Adrenal gland (tissue), 12 donors: ENCODE measurements around the gene POLE2. TPM values are rescaled to one million over a fixed set of nuclear protein-coding genes. Genes with fewer than 3 reads are reported as not detected.
"Not testable (repeated sequence)": the region's sequence is repeated elsewhere in the genome, so short reads cannot be mapped to it uniquely, and the experiment has no call there.

Experiments
- DNase-seq, 7 donors: peaks; one replicate each; pipeline ENCODE4 v3.0.0-alpha.2; 2019 to 2020
- H3K27ac ChIP-seq, 5 donors: fragments of 200-600 bp; sonication (generic) in 4 of 5; 1 replicate in 3 of 5; 2 replicates in 2 of 5; pipeline versions ENCODE4 v1.5.1 to v1.8.0; 2016 to 2020; ENCODE audit warnings: mild to moderate bottlenecking in 1 of 5
- H3K27me3 ChIP-seq: fragments of 200-600 bp; 2 replicates; pipeline ENCODE4 v1.8.0; 2021
- H3K36me3 ChIP-seq, 2 donors: fragments of 200-600 bp; replicated peaks in 1 of 2; 1 replicate in 1 of 2; 2 replicates in 1 of 2; pipeline versions ENCODE4 v1.5.1 to v1.8.0; 2018 to 2022
- H3K4me1 ChIP-seq, 2 donors: fragments of 200-600 bp; replicated peaks in 1 of 2; 1 replicate in 1 of 2; 2 replicates in 1 of 2; pipeline versions ENCODE4 v1.5.1 to v1.8.0; 2018 to 2021
- H3K4me3 ChIP-seq, 4 donors: fragments of 200-600 bp; sonication (generic) in 3 of 4; one replicate each; pipeline ENCODE4 v1.5.1; 2016 to 2018
- H3K9me3 ChIP-seq, 3 donors: fragments of 200-600 bp; sonication (generic) in 1 of 3; replicated peaks in 1 of 3; 1 replicate in 2 of 3; 2 replicates in 1 of 3; pipeline versions ENCODE4 v1.5.1 to v1.8.0; 2016 to 2021
- CTCF ChIP-seq, 6 experiments: fragments of 450-650 bp in 4 of 6; fragments of 200-600 bp in 2 of 6; sonication (generic) in 1 of 6; IDR thresholded peaks; 1 replicate in 5 of 6; 2 replicates in 1 of 6; pipeline versions ENCODE4 v1.5.1 to v1.8.0; 2016 to 2021; ENCODE audit warnings: antibody characterized with exemption in 6 of 6, mild to moderate bottlenecking in 2 of 6, moderate library complexity in 1 of 6
- POLR2A ChIP-seq, 2 donors: fragments of 450-650 bp; IDR thresholded peaks; one replicate each; pipeline ENCODE4 v1.6.1; 2017; ENCODE audit warnings: antibody characterized with exemption in 2 of 2, mild to moderate bottlenecking in 2 of 2, moderate library complexity in 1 of 2
- WGBS, 4 donors: extraction: QIAGEN DNeasy Blood & Tissue Kit in 2 of 4; methylation state at CpG; one replicate each; pipeline versions ENCODE4 v1.1.5 to v1.1.7; 2013 to 2017; 5-methylcytosine and 5-hydroxymethylcytosine counted together
- intact Hi-C, 2 donors: fragments of 100-400 bp; cut with DNase I; formaldehyde crosslinking; loops; one replicate each; pipeline versions ENCODE4 v1.14.1 to v1.15.0; 2022 to 2023
- polyA plus RNA-seq, 3 donors: library from polyadenylated mRNA; stranded (reverse); fragments of 200-250 nt in 2 of 3; fragments of 350-450 nt in 1 of 3; fragmentation: Illumina TruSeq in 1 of 3; extraction: RNeasy Lipid Tissue Mini Kit (QIAGEN cat#74804) in 1 of 3; gene quantifications; one replicate each; pipeline ENCODE4 v1.2.3, GENCODE V29; 2013 to 2014
- total RNA-seq, 9 donors: library from RNA; depleted of rRNA in 4 of 9; stranded (reverse); fragments of >200 nt in 4 of 9; fragments of 120-200 nt in 1 of 9; fragmentation: NEBNext Ultra II Directional in 1 of 9; extraction: Animal tissue kit (Norgen Biotek cat#: 25700) in 1 of 9; gene quantifications; one replicate each; pipeline versions ENCODE4 v1.1.0 to v1.2.4, GENCODE V29; 2013 to 2023
- donor health status: healthy with polysubstance abuse.
- donor health status: Bipolar disorder and iron deficiency.
- donor health status: DM: yes; HTN: yes; CAD: no.
- donor health status: DM: no; HTN: no; CAD: no.
- donor health status: DM: no; HTN: no; CAD: no.
- donor health status: DM: yes; HTN: yes; CAD: no.

POLE2 gene
- total and polyA plus RNA-seq, 12 donors, result 0.95 to 10.4 (median 1.7) TPM

GRCh38 chr14:49727171-49727570 lies 39.2 kb upstream of the POLE2 start:
- TF ChIP-seq POLR2A (IDR thresholded peaks at IDR 0.05), result no peak
- no peak for TF ChIP-seq CTCF (IDR thresholded peaks at IDR 0.05)
- intact Hi-C loops, result no loop called here
- no peak for DNase-seq
- Histone ChIP-seq H3K4me3 (no peak overlapping the region), H3K36me3 (peaks cover 0 to 16% of the 10 kb centered on the region in 2 donors), H3K27me3 (no peaks in the 10 kb centered on the region), H3K9me3 (no peaks in the 10 kb centered on the region), H3K27ac (no peak overlapping the region), H3K4me1 (no peaks in the 10 kb centered on the region)
- WGBS, 4 donors, result 90 to 94% (median 92%) methylated on average over 5 of the region's 5 CpGs

- H3K9me3 ChIP-seq, H3K4me1 ChIP-seq, intact Hi-C loops, H3K27me3 ChIP-seq, H3K27ac ChIP-seq, DNase-seq, H3K4me3 ChIP-seq: not testable (repeated sequence)
- H3K36me3 ChIP-seq, result peaks cover 0 to 22% of the 10 kb centered on the region in 2 donors
- WGBS, 4 donors, result 88 to 94% (median 92%) methylated on average over 9 of the region's 9 CpGs
These were observed 33.9 kb upstream of the POLE2 start for GRCh38 chr14:49721733-49722435.

- no peak overlapping the region for H3K4me3 ChIP-seq
- no peaks in the 10 kb centered on the region for H3K9me3 ChIP-seq
- DNase-seq, result no peak
- H3K4me1 ChIP-seq, result no peaks in the 10 kb centered on the region
- H3K27ac ChIP-seq, result no peak overlapping the region
- TF ChIP-seq CTCF (IDR thresholded peaks at IDR 0.05) (no peak), POLR2A (IDR thresholded peaks at IDR 0.05) (no peak)
- no peaks in the 10 kb centered on the region for H3K27me3 ChIP-seq
- peaks cover 0 to 12% of the 10 kb centered on the region in 2 donors for H3K36me3 ChIP-seq
- intact Hi-C loops, result no loop called here
These were observed 32.7 kb upstream of the POLE2 start for GRCh38 chr14:49720744-49721143.

GRCh38 chr14:49710993-49711392 lies 23.0 kb upstream of the POLE2 start:
- H3K36me3 ChIP-seq, H3K4me3 ChIP-seq, H3K27ac ChIP-seq, DNase-seq, intact Hi-C loops, H3K4me1 ChIP-seq, H3K9me3 ChIP-seq, H3K27me3 ChIP-seq: not testable (repeated sequence)
- 93 to 98% (median 95%) methylated on average over 11 of the region's 11 CpGs for WGBS, 4 donors

- intact Hi-C loops, H3K9me3 ChIP-seq, H3K27ac ChIP-seq, H3K4me3 ChIP-seq, H3K4me1 ChIP-seq, H3K27me3 ChIP-seq, H3K36me3 ChIP-seq, DNase-seq: not testable (repeated sequence)
- 80 to 82% (median 81%) methylated on average over 4 of the region's 4 CpGs for WGBS, 4 donors
These were observed 16.5 kb upstream of the POLE2 start for GRCh38 chr14:49704471-49704870.

GRCh38 chr14:49703965-49704364 lies 16.0 kb upstream of the POLE2 start:
- H3K9me3 ChIP-seq, result no peaks in the 10 kb centered on the region
- intact Hi-C loops, result no loop called here
- peaks cover 0 to 8% of the 10 kb centered on the region in 2 donors for H3K36me3 ChIP-seq
- H3K27me3 ChIP-seq, result no peaks in the 10 kb centered on the region
- 59 to 78% (median 69%) methylated on average over 3 of the region's 3 CpGs for WGBS, 4 donors
- no peak overlapping the region for H3K27ac ChIP-seq
- DNase-seq, result no peak
- no peaks in the 10 kb centered on the region for H3K4me1 ChIP-seq
- no peak overlapping the region for H3K4me3 ChIP-seq
- TF ChIP-seq CTCF (IDR thresholded peaks at IDR 0.05) (no peak), POLR2A (IDR thresholded peaks at IDR 0.05) (no peak)
